HG03342 (cell line): ENCODE measurements around the gene CDC42EP1.
A peak's percentile ranks its signal among the peaks of the same experiment; 100 is the strongest.
"Not testable (repeated sequence)": the region's sequence is repeated elsewhere in the genome, so short reads cannot be mapped to it uniquely, and the experiment has no call there.

Source experiments
- ATAC-seq: cut with Tn5 transposase; IDR thresholded peaks from one replicate; pipeline ENCODE4 v1.9.1; 2021; ENCODE audit warnings: mild to moderate bottlenecking, moderate library complexity; ENCODE audit not compliant: unreplicated experiment

Gene CDC42EP1

GRCh38 chr22:37575490-37576003 lies 15.3 kb downstream of the CDC42EP1 start:
- no peak for ATAC-seq

- ATAC-seq, result no peak
Observed at GRCh38 chr22:37578002-37578401, 17.7 kb downstream of the CDC42EP1 start.

GRCh38 chr22:37581504-37581903 lies 21.2 kb downstream of the CDC42EP1 start:
- ATAC-seq, result no peak

GRCh38 chr22:37582526-37582925 lies 22.2 kb downstream of the CDC42EP1 start:
- no peak for ATAC-seq

GRCh38 chr22:37588546-37589215 lies 28.4 kb downstream of the CDC42EP1 start:
- no peak for ATAC-seq

- no peak for ATAC-seq
Observed at GRCh38 chr22:37589636-37590035, 29.4 kb downstream of the CDC42EP1 start.

- ATAC-seq, result not testable (repeated sequence)
Observed at GRCh38 chr22:37591081-37591480, 30.8 kb downstream of the CDC42EP1 start.

- no peak for ATAC-seq
Observed at GRCh38 chr22:37591823-37592404, 31.6 kb downstream of the CDC42EP1 start.

GRCh38 chr22:37594237-37594636 lies 34.0 kb downstream of the CDC42EP1 start:
- no peak for ATAC-seq

GRCh38 chr22:37599153-37599552 lies 38.9 kb downstream of the CDC42EP1 start:
- ATAC-seq, result no peak

- no peak for ATAC-seq
Observed at GRCh38 chr22:37601203-37601539, 40.9 kb downstream of the CDC42EP1 start.

GRCh38 chr22:37601540-37602442 lies 41.5 kb downstream of the CDC42EP1 start:
- ATAC-seq, result no peak

GRCh38 chr22:37602546-37603277 lies 42.4 kb downstream of the CDC42EP1 start:
- not testable (repeated sequence) for ATAC-seq

GRCh38 chr22:37604074-37604473 lies 43.8 kb downstream of the CDC42EP1 start:
- no peak for ATAC-seq

GRCh38 chr22:37604875-37605274 lies 44.6 kb downstream of the CDC42EP1 start:
- no peak for ATAC-seq

GRCh38 chr22:37607010-37607934 lies 47.0 kb downstream of the CDC42EP1 start:
- peak; percentile 33 for ATAC-seq

GRCh38 chr22:37607935-37608476 lies 47.7 kb downstream of the CDC42EP1 start:
- no peak for ATAC-seq

GRCh38 chr22:37608477-37609239 lies 48.4 kb downstream of the CDC42EP1 start, which contains the start of gene GGA1:
Gene GGA1 (plus strand): TSS chr22:37608834. CDS start chr22:37608861, 27 bp downstream.
- ATAC-seq, result peak; percentile 63
